ENCODE data around the gene PPIP5K2. TPM values are rescaled to one million over a fixed set of nuclear protein-coding genes. Genes with fewer than 3 reads are reported as not detected.
"Not testable (repeated sequence)": the region's sequence is repeated elsewhere in the genome, so short reads cannot be mapped to it uniquely, and the experiment has no call there.

The PPIP5K2 gene
- total RNA-seq, 2 donors from 2014 or later = 23.1 to 29.6 TPM

DNA sequence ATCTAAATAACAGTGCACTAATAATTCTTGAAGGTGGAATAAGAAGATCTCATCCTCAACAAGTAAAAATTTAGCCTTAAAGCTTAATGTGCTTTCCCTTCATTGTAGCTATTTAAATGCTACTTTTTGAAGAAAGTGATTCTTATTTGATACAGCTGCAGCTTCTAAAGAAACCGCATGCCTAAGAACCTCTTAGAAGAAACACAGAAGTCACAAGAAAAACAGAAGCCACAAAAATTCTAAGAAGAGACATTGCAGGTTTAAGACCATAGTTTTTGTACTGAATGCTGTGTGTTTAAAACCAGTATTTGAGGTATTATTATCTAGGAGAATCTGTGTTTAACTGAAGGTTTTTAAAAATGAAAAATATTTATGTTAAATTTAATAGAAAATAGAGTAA is 68.3 kb downstream of the PPIP5K2 start:
- Histone ChIP-seq H3K27me3 (no peaks in the 10 kb centered on the region), H3K4me1 (no peaks in the 10 kb centered on the region), H3K9me3 (no peaks in the 10 kb centered on the region), H3K27ac (no peak overlapping the region), H3K4me3 (no peak overlapping the region), H3K36me3 (replicated peaks in 1 of 2; ENCODE audit: insufficient read depth in 1 of 2, low read depth in 2 of 2) (peaks cover 0 to 13% of the 10 kb centered on the region in 2 donors)
- DNase-seq (no peak), ATAC-seq (no peak)
- WGBS, 2 donors = 79 to 82% methylated on average over 1 of the region's 1 CpG
- intact Hi-C loops (cut with DNase I) = no loop called here
- no peak for TF ChIP-seq POLR2A (IDR thresholded peaks at IDR 0.05)
- no peak for TF ChIP-seq CTCF (IDR thresholded peaks at IDR 0.05)

- Histone ChIP-seq H3K9me3 (no peaks in the 10 kb centered on the region), H3K36me3 (replicated peaks in 1 of 2; ENCODE audit: insufficient read depth in 1 of 2, low read depth in 2 of 2) (peaks cover 0 to 2% of the 10 kb centered on the region in 2 donors), H3K27ac (no peak overlapping the region), H3K4me1 (no peaks in the 10 kb centered on the region), H3K27me3 (no peaks in the 10 kb centered on the region), H3K4me3 (no peak overlapping the region)
- intact Hi-C loops (cut with DNase I) = no loop called here
- ATAC-seq = no peak
- DNase-seq = no peak
- TF ChIP-seq CTCF (IDR thresholded peaks at IDR 0.05) = no peak
- TF ChIP-seq POLR2A (IDR thresholded peaks at IDR 0.05) = no peak
These were observed 83.1 kb downstream of the PPIP5K2 start for GRCh38 chr5:103203226-103203625.

DNA sequence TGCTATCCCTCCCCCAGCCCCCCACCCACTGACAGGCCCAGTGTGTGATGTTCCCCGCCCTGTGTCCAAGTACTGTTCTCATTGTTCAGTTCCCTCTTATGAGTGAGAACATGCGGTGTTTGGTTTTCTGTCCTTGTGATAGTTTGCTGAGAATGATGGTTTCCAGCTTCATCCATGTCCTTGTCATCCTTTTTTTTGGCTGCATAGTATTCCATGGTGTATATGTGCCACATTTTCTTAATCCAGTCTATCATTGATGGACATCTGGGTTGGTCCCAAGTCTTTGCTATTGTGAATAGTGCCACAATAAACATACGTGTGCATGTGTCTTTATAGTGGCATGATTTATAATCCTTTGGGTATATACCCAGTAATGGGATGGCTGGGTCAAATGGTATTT is 84.9 kb downstream of the PPIP5K2 start:
- WGBS, 2 donors = 91 to 100% methylated on average over 3 of the region's 3 CpGs
- H3K36me3 ChIP-seq (replicated peaks in 1 of 2; ENCODE audit: insufficient read depth in 1 of 2, low read depth in 2 of 2) = not testable (repeated sequence)

DNA sequence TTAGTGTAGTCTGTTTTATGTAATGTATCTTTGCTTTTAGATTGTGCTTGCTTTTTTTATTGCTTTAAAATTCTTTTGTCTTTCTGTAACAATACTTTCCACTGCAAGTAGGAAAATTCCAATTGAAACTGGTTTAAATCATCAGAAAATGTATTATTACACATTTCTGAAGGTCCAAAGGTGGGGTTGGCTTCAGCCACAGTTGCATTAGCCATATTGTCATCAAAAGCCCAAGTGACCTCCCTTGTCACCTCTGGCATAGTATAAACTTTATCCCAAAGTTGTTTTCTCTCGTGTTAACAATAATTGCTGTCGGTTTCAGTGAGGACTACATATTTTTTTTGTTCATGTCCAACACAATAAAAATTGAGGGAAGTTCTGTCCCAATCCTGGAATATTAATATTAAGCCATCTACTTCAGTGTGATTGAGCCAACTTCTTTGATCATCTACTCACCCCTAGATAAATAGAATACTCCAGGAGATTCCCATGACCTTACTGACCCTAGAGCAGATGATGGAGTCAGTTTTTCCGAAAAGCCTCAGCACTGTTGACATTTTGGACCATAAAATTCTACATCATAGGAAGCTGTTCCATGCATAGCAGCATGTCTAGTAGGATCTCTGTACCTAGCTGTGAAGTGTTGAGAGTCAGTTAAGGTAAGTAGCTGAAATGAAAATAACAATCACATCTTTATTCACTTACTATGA is 86.0 kb downstream of the PPIP5K2 start:
- intact Hi-C loops (cut with DNase I) = no loop called here
- TF ChIP-seq CTCF (IDR thresholded peaks at IDR 0.05) (no peak), POLR2A (IDR thresholded peaks at IDR 0.05) (no peak)
- WGBS, 2 donors = 84 to 90% methylated on average over 3 of the region's 3 CpGs
- Histone ChIP-seq H3K27ac (no peak overlapping the region), H3K4me1 (no peaks in the 10 kb centered on the region), H3K4me3 (no peak overlapping the region), H3K36me3 (replicated peaks in 1 of 2; ENCODE audit: insufficient read depth in 1 of 2, low read depth in 2 of 2) (peaks cover 0 to 2% of the 10 kb centered on the region in 2 donors), H3K27me3 (no peaks in the 10 kb centered on the region), H3K9me3 (no peaks in the 10 kb centered on the region)
- DNase-seq = no peak
- ATAC-seq = no peak

More for the DNA sequence above, 84.9 kb downstream of the PPIP5K2 start:
- DNase-seq; H3K27ac ChIP-seq; H3K4me3 ChIP-seq; H3K27me3 ChIP-seq; H3K4me1 ChIP-seq; ATAC-seq; intact Hi-C loops (cut with DNase I); H3K9me3 ChIP-seq: not testable (repeated sequence)

DNA sequence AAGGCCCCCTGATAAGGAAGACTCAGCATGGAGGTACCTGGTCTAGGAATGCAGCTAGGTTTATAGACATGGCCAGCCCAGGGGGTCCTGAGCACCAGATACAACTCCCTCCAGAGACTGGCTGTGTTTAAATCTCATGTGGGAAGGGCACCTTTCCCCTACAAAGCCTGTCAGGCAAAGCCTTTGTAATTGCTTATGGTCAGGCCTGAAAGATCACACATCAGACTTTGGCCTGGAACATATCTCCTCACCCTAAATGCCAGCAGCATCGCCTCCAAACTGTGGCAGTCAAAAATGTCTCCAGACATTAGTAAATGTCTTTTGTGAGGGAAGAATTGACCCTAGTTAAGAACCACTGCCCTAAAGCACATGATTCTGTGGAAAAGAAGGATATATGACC is 86.9 kb downstream of the PPIP5K2 start:
- DNase-seq (no peak), ATAC-seq (no peak)
- WGBS, 2 donors = 95 to 100% methylated on average over 1 of the region's 1 CpG
- no peaks in the 10 kb centered on the region for H3K36me3 ChIP-seq (replicated peaks in 1 of 2; ENCODE audit: insufficient read depth in 1 of 2, low read depth in 2 of 2)
- H3K27ac ChIP-seq = no peak overlapping the region
- intact Hi-C loops (cut with DNase I) = no loop called here
- H3K27me3 ChIP-seq = no peaks in the 10 kb centered on the region
- no peaks in the 10 kb centered on the region for H3K4me1 ChIP-seq
- no peak overlapping the region for H3K4me3 ChIP-seq
- no peak for TF ChIP-seq CTCF (IDR thresholded peaks at IDR 0.05)
- no peak for TF ChIP-seq POLR2A (IDR thresholded peaks at IDR 0.05)
- no peaks in the 10 kb centered on the region for H3K9me3 ChIP-seq

Data from body of pancreas (tissue), 4 donors.